Measurements from ENCODE around the gene PPP1R12C. TPM values are rescaled to one million over a fixed set of nuclear protein-coding genes. Genes with fewer than 3 reads are reported as not detected.

PPP1R12C gene
- total RNA-seq, 1 experiment from 2014 or later, result 136 TPM

GRCh38 chr19:55106591-55106990 is 10.8 kb downstream of the PPP1R12C start:
- TF ChIP-seq EZH2 (IDR thresholded peaks at IDR 0.05; ENCODE audit: low read length, unreplicated experiment) (no peak), EZH2phosphoT487 (IDR thresholded peaks at IDR 0.05; ENCODE audit: borderline replicate concordance, low read length) (no peak)
- TF ChIP-seq, protein P1, sequence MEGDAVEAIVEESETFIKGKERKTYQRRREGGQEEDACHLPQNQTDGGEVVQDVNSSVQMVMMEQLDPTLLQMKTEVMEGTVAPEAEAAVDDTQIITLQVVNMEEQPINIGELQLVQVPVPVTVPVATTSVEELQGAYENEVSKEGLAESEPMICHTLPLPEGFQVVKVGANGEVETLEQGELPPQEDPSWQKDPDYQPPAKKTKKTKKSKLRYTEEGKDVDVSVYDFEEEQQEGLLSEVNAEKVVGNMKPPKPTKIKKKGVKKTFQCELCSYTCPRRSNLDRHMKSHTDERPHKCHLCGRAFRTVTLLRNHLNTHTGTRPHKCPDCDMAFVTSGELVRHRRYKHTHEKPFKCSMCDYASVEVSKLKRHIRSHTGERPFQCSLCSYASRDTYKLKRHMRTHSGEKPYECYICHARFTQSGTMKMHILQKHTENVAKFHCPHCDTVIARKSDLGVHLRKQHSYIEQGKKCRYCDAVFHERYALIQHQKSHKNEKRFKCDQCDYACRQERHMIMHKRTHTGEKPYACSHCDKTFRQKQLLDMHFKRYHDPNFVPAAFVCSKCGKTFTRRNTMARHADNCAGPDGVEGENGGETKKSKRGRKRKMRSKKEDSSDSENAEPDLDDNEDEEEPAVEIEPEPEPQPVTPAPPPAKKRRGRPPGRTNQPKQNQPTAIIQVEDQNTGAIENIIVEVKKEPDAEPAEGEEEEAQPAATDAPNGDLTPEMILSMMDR (conservative IDR thresholded peaks at IDR 0.05; ENCODE audit: low read depth, low read length), result no peak
- no TSS peak for BruUV-seq (replicated peaks)
- intact Hi-C loops (cut with micrococcal nuclease), result no loop called here
- H4K20me1 ChIP-seq (ENCODE audit: low read length), result peaks cover 4% of the 10 kb centered on the region; the same call in 1 of the 2 replicates
- DNase-seq (no peak), ATAC-seq (no peak)
- CTCF ChIA-PET, result no interaction called here
- H3K27me3 ChIP-seq (ENCODE audit: low read length), result no peaks in the 10 kb centered on the region
- H3K9ac ChIP-seq (ENCODE audit: low read length), result no peak overlapping the region
- no peaks in the 10 kb centered on the region for H3K9me2 ChIP-seq (replicated peaks; ENCODE audit: low read length)
- H3F3A ChIP-seq (ENCODE audit: low read length, unreplicated experiment), result no peaks in the 10 kb centered on the region
- H3K4me1 ChIP-seq (ENCODE audit: insufficient read depth, low read length), result no peaks in the 10 kb centered on the region
- peaks cover 16% of the 10 kb centered on the region for H3K36me3 ChIP-seq (ENCODE audit: low read depth, low read length)
- no peak overlapping the region for H3K4me2 ChIP-seq (ENCODE audit: low read length)
- no peak overlapping the region for H3K4me3 ChIP-seq (ENCODE audit: low read length)
- POLR2A ChIA-PET (ENCODE audit: unreplicated experiment), result no interaction called here
- H3K79me2 ChIP-seq (ENCODE audit: low read length), result no peaks in the 10 kb centered on the region
- H3K9me3 ChIP-seq (ENCODE audit: low read length), result no peaks in the 10 kb centered on the region
- no peak overlapping the region for H2AFZ ChIP-seq (ENCODE audit: low read length)
- no peak overlapping the region for H3K27ac ChIP-seq (ENCODE audit: low read length)

GRCh38 chr19:55105237-55105636 is 12.2 kb downstream of the PPP1R12C start:
- TF ChIP-seq, protein P1 (conservative IDR thresholded peaks at IDR 0.05; ENCODE audit: low read depth, low read length), result no peak
- TF ChIP-seq EZH2phosphoT487 (IDR thresholded peaks at IDR 0.05; ENCODE audit: borderline replicate concordance, low read length), result no peak
- no peak for TF ChIP-seq EZH2 (IDR thresholded peaks at IDR 0.05; ENCODE audit: low read length, unreplicated experiment)
- H3K9ac ChIP-seq (ENCODE audit: low read length), result no peak overlapping the region
- no peaks in the 10 kb centered on the region for H3K9me2 ChIP-seq (replicated peaks; ENCODE audit: low read length)
- ChIA-PET CTCF (interaction anchor here (0.6 kb wide), 1 partner anchor 42 kb away, joined by 3 read pairs; the partner anchor contains the start of gene RDH13), POLR2A (ENCODE audit: unreplicated experiment) (no interaction called here)
- DNase-seq, result no peak
- H3K4me2 ChIP-seq (ENCODE audit: low read length), result no peak overlapping the region
- H2AFZ ChIP-seq (ENCODE audit: low read length), result no peak overlapping the region
- no TSS peak for BruUV-seq (replicated peaks)
- no peaks in the 10 kb centered on the region for H3K27me3 ChIP-seq (ENCODE audit: low read length)
- intact Hi-C loops (cut with micrococcal nuclease), result no loop called here
- H3K9me3 ChIP-seq (ENCODE audit: low read length), result no peaks in the 10 kb centered on the region
- H3K4me3 ChIP-seq (ENCODE audit: low read length), result no peak overlapping the region
- peaks cover 7% of the 10 kb centered on the region; the same call in 1 of the 2 replicates for H4K20me1 ChIP-seq (ENCODE audit: low read length)
- no peaks in the 10 kb centered on the region for H3F3A ChIP-seq (ENCODE audit: low read length, unreplicated experiment)
- H3K27ac ChIP-seq (ENCODE audit: low read length), result no peak overlapping the region
- H3K36me3 ChIP-seq (ENCODE audit: low read depth, low read length), result peaks cover 16% of the 10 kb centered on the region
- no peaks in the 10 kb centered on the region for H3K79me2 ChIP-seq (ENCODE audit: low read length)
- H3K4me1 ChIP-seq (ENCODE audit: insufficient read depth, low read length), result no peaks in the 10 kb centered on the region
- no peak for ATAC-seq

GRCh38 chr19:55103190-55103589 is 14.2 kb downstream of the PPP1R12C start:
- peaks cover 7% of the 10 kb centered on the region; the same call in 1 of the 2 replicates for H3K36me3 ChIP-seq (ENCODE audit: low read depth, low read length)
- H2AFZ ChIP-seq (ENCODE audit: low read length), result no peak overlapping the region
- POLR2A ChIA-PET (ENCODE audit: unreplicated experiment), result no interaction called here
- H3K27ac ChIP-seq (ENCODE audit: low read length), result no peak overlapping the region
- no peaks in the 10 kb centered on the region for H3K27me3 ChIP-seq (ENCODE audit: low read length)
- no peaks in the 10 kb centered on the region for H3F3A ChIP-seq (ENCODE audit: low read length, unreplicated experiment)
- H3K9ac ChIP-seq (ENCODE audit: low read length), result no peak overlapping the region
- CTCF ChIA-PET, result no interaction called here
- ATAC-seq (no peak), DNase-seq (no peak)
- no peaks in the 10 kb centered on the region for H3K4me1 ChIP-seq (ENCODE audit: insufficient read depth, low read length)
- intact Hi-C loops (cut with micrococcal nuclease), result no loop called here
- no peak overlapping the region for H3K4me2 ChIP-seq (ENCODE audit: low read length)
- H4K20me1 ChIP-seq (ENCODE audit: low read length), result peaks cover 7% of the 10 kb centered on the region; the same call in 1 of the 2 replicates
- H3K9me3 ChIP-seq (ENCODE audit: low read length), result no peaks in the 10 kb centered on the region
- TF ChIP-seq EZH2 (IDR thresholded peaks at IDR 0.05; ENCODE audit: low read length, unreplicated experiment) (no peak), EZH2phosphoT487 (IDR thresholded peaks at IDR 0.05; ENCODE audit: borderline replicate concordance, low read length) (no peak)
- TF ChIP-seq, protein P1 (conservative IDR thresholded peaks at IDR 0.05; ENCODE audit: low read depth, low read length), result no peak
- no TSS peak for BruUV-seq (replicated peaks)
- H3K79me2 ChIP-seq (ENCODE audit: low read length), result no peaks in the 10 kb centered on the region
- H3K9me2 ChIP-seq (replicated peaks; ENCODE audit: low read length), result no peaks in the 10 kb centered on the region
- no peak overlapping the region for H3K4me3 ChIP-seq (ENCODE audit: low read length)
